Left ventricle myocardium superior (tissue), 1 donor: ENCODE data around the gene SGCG. TPM values are rescaled to one million over a fixed set of nuclear protein-coding genes. Genes with fewer than 3 reads are reported as not detected.

ENCODE experiments used
- ATAC-seq: fragments of 200-7000 bp; cut with Tn5 transposase; one replicate; pipeline ENCODE4 v1.9.1; 2020; ENCODE audit warnings: mild to moderate bottlenecking, moderate library complexity
- DNase-seq: peaks from one replicate; pipeline ENCODE4 v3.0.0-alpha.2; 2020
- intact Hi-C: fragments of 100-400 bp; cut with micrococcal nuclease; formaldehyde crosslinking; loops from one replicate; pipeline ENCODE4 v1.11.0; 2022
- total RNA-seq: library from RNA; stranded (reverse); fragmentation: NEBNext Ultra II Directional; extraction: Animal tissue kit (Norgen Biotek cat#: 25700); gene quantifications from one replicate; pipeline ENCODE4 v1.2.1, GENCODE V29; 2021
- donor health status: DM: no; HTN: yes; CAD: no; lungs with severe emphysema.

SGCG gene
- total RNA-seq, 1 donor from 2014 or later = 80.2 TPM

GRCh38 chr13:23367907-23368306 is 187.1 kb downstream of the SGCG start:
- no peak for DNase-seq
- intact Hi-C loops = no loop called here
- peak; percentile 52 for ATAC-seq

GRCh38 chr13:23372264-23372906 is 191.6 kb downstream of the SGCG start:
- no peak for ATAC-seq
- DNase-seq = no peak
- intact Hi-C loops = no loop called here
